ENCODE data around the gene PSMB10.
"Not testable (repeated sequence)": the region's sequence is repeated elsewhere in the genome, so short reads cannot be mapped to it uniquely, and the experiment has no call there.

The PSMB10 gene

GRCh38 chr16:67941469-67942199 is 5.0 kb upstream of the PSMB10 start:
- DNase-seq, result no peak

- DNase-seq, result no peak
Observed at GRCh38 chr16:67940446-67941089, 3.9 kb upstream of the PSMB10 start.

- no peak for DNase-seq
Observed at GRCh38 chr16:67939507-67940445, 3.1 kb upstream of the PSMB10 start.

GRCh38 chr16:67937713-67938112 is 1.1 kb upstream of the PSMB10 start:
- DNase-seq, result not testable (repeated sequence)

GRCh38 chr16:67936880-67937605 is 393 bp upstream of the PSMB10 start:
- no peak for DNase-seq

GRCh38 chr16:67935402-67936123 is 1.1 kb downstream of the PSMB10 start:
- DNase-seq, result peak; percentile 98

- DNase-seq, result no peak
Observed at GRCh38 chr16:67935101-67935401, 1.6 kb downstream of the PSMB10 start.

GRCh38 chr16:67934306-67935100 is 2.1 kb downstream of the PSMB10 start:
- no peak for DNase-seq

GRCh38 chr16:67933805-67934204 is 2.8 kb downstream of the PSMB10 start:
- no peak for DNase-seq

GRCh38 chr16:67932462-67932840 is 4.2 kb downstream of the PSMB10 start:
- DNase-seq, result no peak

GRCh38 chr16:67931712-67932461 is 4.8 kb downstream of the PSMB10 start, which contains the start of gene CTRL:
Gene CTRL, minus strand, starts transcription at chr16:67931862. Its CDS starts 10 bp downstream, at chr16:67931852.
- no peak for DNase-seq

GRCh38 chr16:67930678-67931211 is 5.9 kb downstream of the PSMB10 start:
- DNase-seq, result no peak

GRCh38 chr16:67930191-67930590 is 6.5 kb downstream of the PSMB10 start:
- no peak for DNase-seq

- DNase-seq, result peak; percentile 63
Observed at GRCh38 chr16:67928561-67929364, 7.9 kb downstream of the PSMB10 start.

- no peak for DNase-seq
Observed at GRCh38 chr16:67928147-67928546, 8.5 kb downstream of the PSMB10 start.

- DNase-seq, result no peak
Observed at GRCh38 chr16:67927131-67927941, 9.3 kb downstream of the PSMB10 start.

GRCh38 chr16:67926181-67926750 is 10.4 kb downstream of the PSMB10 start:
- peak; percentile 90 for DNase-seq

Data from NCI-H1092 (cell line).